ENCODE results near the gene NKAIN2.

The NKAIN2 gene

GRCh38 chr6:124795643-124796463 is 992.2 kb downstream of the NKAIN2 start:
- no peak for DNase-seq (ENCODE audit: low read depth in 2 of 2, low spot score in 1 of 2)

GRCh38 chr6:124796464-124796970 is 992.9 kb downstream of the NKAIN2 start:
- no peak for DNase-seq (ENCODE audit: low read depth in 2 of 2, low spot score in 1 of 2)

- DNase-seq (ENCODE audit: low read depth in 2 of 2, low spot score in 1 of 2): no peak
Observed at GRCh38 chr6:124797224-124797623, 993.6 kb downstream of the NKAIN2 start.

- DNase-seq (ENCODE audit: low read depth in 2 of 2, low spot score in 1 of 2): no peak
Observed at GRCh38 chr6:124798942-124799496, 995.4 kb downstream of the NKAIN2 start.

GRCh38 chr6:124799638-124800037 is 996.0 kb downstream of the NKAIN2 start:
- no peak for DNase-seq (ENCODE audit: low read depth in 2 of 2, low spot score in 1 of 2)

GRCh38 chr6:124800222-124800621 is 996.6 kb downstream of the NKAIN2 start:
- no peak for DNase-seq (ENCODE audit: low read depth in 2 of 2, low spot score in 1 of 2)

- no peak for DNase-seq (ENCODE audit: low read depth in 2 of 2, low spot score in 1 of 2)
Observed at GRCh38 chr6:124812067-124812466, 1008.4 kb downstream of the NKAIN2 start.

GRCh38 chr6:124819346-124819745 is 1015.7 kb downstream of the NKAIN2 start:
- no peak for DNase-seq (ENCODE audit: low read depth in 2 of 2, low spot score in 1 of 2)

GRCh38 chr6:124822204-124822613 is 1018.5 kb downstream of the NKAIN2 start:
- DNase-seq (ENCODE audit: low read depth in 2 of 2, low spot score in 1 of 2): no peak

- DNase-seq (ENCODE audit: low read depth in 2 of 2, low spot score in 1 of 2): no peak
Observed at GRCh38 chr6:124822721-124823120, 1019.1 kb downstream of the NKAIN2 start.

- DNase-seq (ENCODE audit: low read depth in 2 of 2, low spot score in 1 of 2): no peak
Observed at GRCh38 chr6:124823240-124824111, 1019.8 kb downstream of the NKAIN2 start.

GRCh38 chr6:124825564-124825963 is 1021.9 kb downstream of the NKAIN2 start:
- no peak for DNase-seq (ENCODE audit: low read depth in 2 of 2, low spot score in 1 of 2)

GRCh38 chr6:124829822-124830221 is 1026.2 kb downstream of the NKAIN2 start:
- DNase-seq (ENCODE audit: low read depth in 2 of 2, low spot score in 1 of 2): no peak

GRCh38 chr6:124830506-124830905 is 1026.8 kb downstream of the NKAIN2 start:
- DNase-seq (ENCODE audit: low read depth in 2 of 2, low spot score in 1 of 2): no peak

- DNase-seq (ENCODE audit: low read depth in 2 of 2, low spot score in 1 of 2): no peak
Observed at GRCh38 chr6:124854338-124854922, 1050.8 kb downstream of the NKAIN2 start.

- DNase-seq (ENCODE audit: low read depth in 2 of 2, low spot score in 1 of 2): no peak
Observed at GRCh38 chr6:124857746-124858145, 1054.1 kb downstream of the NKAIN2 start.

GRCh38 chr6:124858564-124858963 is 1054.9 kb downstream of the NKAIN2 start:
- DNase-seq (ENCODE audit: low read depth in 2 of 2, low spot score in 1 of 2): no peak

GRCh38 chr6:124859366-124859765 is 1055.7 kb downstream of the NKAIN2 start:
- DNase-seq (ENCODE audit: low read depth in 2 of 2, low spot score in 1 of 2): no peak

- DNase-seq (ENCODE audit: low read depth in 2 of 2, low spot score in 1 of 2): no peak
Observed at GRCh38 chr6:124866040-124866439, 1062.4 kb downstream of the NKAIN2 start.

GRCh38 chr6:124867121-124867520 is 1063.5 kb downstream of the NKAIN2 start:
- DNase-seq (ENCODE audit: low read depth in 2 of 2, low spot score in 1 of 2): no peak

- no peak for DNase-seq (ENCODE audit: low read depth in 2 of 2, low spot score in 1 of 2)
Observed at GRCh38 chr6:124868481-124868880, 1064.8 kb downstream of the NKAIN2 start.
